B cell (primary cell): ENCODE results near the gene CD86. TPM values are rescaled to one million over a fixed set of nuclear protein-coding genes. Genes with fewer than 3 reads are reported as not detected.

Experiments
- ATAC-seq: fragments of 200-7000 bp; cut with Tn5 transposase; one replicate; pipeline ENCODE4 v1.10.0; 2021; ENCODE audit warnings: low read depth, mild to moderate bottlenecking, moderate number of reproducible peaks, moderate library complexity
- CTCF ChIA-PET: fragments of 350-600 bp; sonication (Branson Sonifier 250); formaldehyde crosslinking; loops from one replicate; lab custom pipeline; 2021; ENCODE audit warnings: antibody characterized with exemption, inconsistent platforms; lab: Charles Lee
- POLR2A ChIA-PET: fragments of 350-600 bp; sonication (Branson Sonifier 250); formaldehyde crosslinking; loops from one replicate; lab custom pipeline; 2021; ENCODE audit warnings: antibody characterized with exemption; lab: Charles Lee
- DNase-seq: peaks from one replicate; pipeline ENCODE4 v3.0.0; 2013
- H2AFZ ChIP-seq: 2 replicates; pipeline ENCODE4 v1.6.1; 2012; ENCODE audit warnings: mild to moderate bottlenecking, low read depth, low read length; ENCODE audit not compliant: insufficient read depth, poor library complexity, severe bottlenecking
- H3K27ac ChIP-seq, 2 donors: 1 replicate in 1 of 2; 2 replicates in 1 of 2; pipeline ENCODE4 v1.5.1; 2012 to 2013; ENCODE audit warnings: low read length in 2 of 2, mild to moderate bottlenecking in 2 of 2, moderate library complexity in 1 of 2
- H3K27me3 ChIP-seq, 4 experiments: fragments of 200-600 bp in 1 of 4; sonication (generic) in 1 of 4; replicated peaks in 1 of 4; 1 replicate in 2 of 4; 2 replicates in 2 of 4; pipeline versions ENCODE4 v1.6.1 to v1.7.0; 2013 to 2016; ENCODE audit warnings: low read length in 3 of 4, mild to moderate bottlenecking in 2 of 4, mixed read lengths in 1 of 4, moderate library complexity in 1 of 4; ENCODE audit not compliant: insufficient read depth in 4 of 4, control insufficient read depth in 3 of 4; ENCODE audit errors: control extremely low read depth in 1 of 4
- H3K36me3 ChIP-seq, 2 experiments: replicated peaks in 1 of 2; 1 replicate in 1 of 2; 2 replicates in 1 of 2; pipeline versions ENCODE4 v1.6.1 to v1.7.1; 2013; ENCODE audit warnings: low read length in 1 of 2; ENCODE audit not compliant: insufficient read depth in 2 of 2, control insufficient read depth in 1 of 2; ENCODE audit errors: control extremely low read depth in 1 of 2, extremely low read depth in 1 of 2
- H3K4me1 ChIP-seq, 2 donors: fragments of 200-600 bp in 1 of 2; sonication (generic) in 1 of 2; 1 replicate in 1 of 2; 2 replicates in 1 of 2; pipeline versions ENCODE4 v1.5.1 to v1.6.1; 2013 to 2017; ENCODE audit warnings: low read length in 2 of 2; ENCODE audit not compliant: control insufficient read depth in 2 of 2, insufficient read depth in 2 of 2
- H3K4me2 ChIP-seq: replicated peaks from 2 replicates; pipeline ENCODE3; 2012; ENCODE audit warnings: mild to moderate bottlenecking, low read depth, low read length; ENCODE audit not compliant: poor library complexity, severe bottlenecking
- H3K4me3 ChIP-seq, 5 experiments: fragments of 200-600 bp in 1 of 5; sonication (generic) in 1 of 5; 1 replicate in 3 of 5; 2 replicates in 2 of 5; pipeline versions ENCODE4 v1.5.1 to v1.7.0; 2011 to 2016; ENCODE audit warnings: low read length in 4 of 5, mild to moderate bottlenecking in 4 of 5, low read depth in 2 of 5, control low read depth in 1 of 5, moderate library complexity in 1 of 5; ENCODE audit not compliant: insufficient read depth in 1 of 5; ENCODE audit errors: control extremely low read depth in 1 of 5, extremely low read depth in 1 of 5
- H3K79me2 ChIP-seq: fragments of 200-600 bp; sonication (generic); one replicate; pipeline ENCODE4 v1.6.0; 2016; ENCODE audit warnings: low read length; ENCODE audit not compliant: control insufficient read depth, insufficient read depth
- H3K9ac ChIP-seq: fragments of 200-600 bp; sonication (generic); 2 replicates; pipeline ENCODE4 v1.6.1; 2017; ENCODE audit warnings: mild to moderate bottlenecking, low read length, moderate library complexity
- H3K9me3 ChIP-seq, 3 donors: one replicate each; pipeline versions ENCODE4 v1.6.1 to v1.7.1; 2013; ENCODE audit warnings: low read length in 2 of 3; ENCODE audit not compliant: control insufficient read depth in 2 of 3, insufficient read depth in 1 of 3; ENCODE audit errors: control extremely low read depth in 1 of 3
- H4K20me1 ChIP-seq: 2 replicates; pipeline ENCODE4 v1.6.0; 2012; ENCODE audit warnings: mild to moderate bottlenecking, low read length; ENCODE audit not compliant: insufficient read depth, control insufficient read depth, poor library complexity, severe bottlenecking
- H3K27ac Mint-ChIP-seq: one replicate; pipeline ENCODE4 v1.8.0; 2021; ENCODE audit warnings: mixed read lengths
- H3K27me3 Mint-ChIP-seq: one replicate; pipeline ENCODE4 v1.8.0; 2021; ENCODE audit warnings: mixed read lengths
- H3K4me1 Mint-ChIP-seq: one replicate; pipeline ENCODE4 v1.8.0; 2021; ENCODE audit warnings: mixed read lengths
- H3K4me3 Mint-ChIP-seq: one replicate; pipeline ENCODE4 v1.8.0; 2021; ENCODE audit warnings: mixed read lengths
- H3K9me3 Mint-ChIP-seq: one replicate; pipeline ENCODE4 v1.8.0; 2022; ENCODE audit warnings: mixed read lengths; ENCODE audit not compliant: insufficient read depth
- CTCF ChIP-seq: fragments of 200-600 bp; IDR thresholded peaks from one replicate; pipeline ENCODE4 v1.8.0; 2022; ENCODE audit warnings: antibody characterized with exemption, mild to moderate bottlenecking
- EZH2 ChIP-seq: IDR thresholded peaks from 2 replicates; pipeline ENCODE4 v1.6.1; 2012; ENCODE audit warnings: borderline replicate concordance, low read depth, mild to moderate bottlenecking, moderate library complexity, low read length; ENCODE audit not compliant: insufficient read depth, poor library complexity, severe bottlenecking
- WGBS: methylation state at CpG from one replicate; pipeline ENCODE4 v1.1.5; 2013; ENCODE audit warnings: missing lambda C conversion rate; ENCODE audit not compliant: insufficient coverage; 5-methylcytosine and 5-hydroxymethylcytosine counted together
- intact Hi-C: fragments of 100-400 bp; cut with micrococcal nuclease; formaldehyde crosslinking; loops from one replicate; pipeline ENCODE4 v1.10.0; 2022
- polyA plus RNA-seq: library from polyadenylated mRNA; depleted of rRNA; stranded (reverse); fragments of >200 nt; gene quantifications from 2 replicates; pipeline ENCODE4 v1.2.3, GENCODE V29; 2012
- total RNA-seq, 2 donors: library from RNA; stranded (reverse); fragments of 120-200 nt in 1 of 2; gene quantifications; 1 replicate in 1 of 2; 2 replicates in 1 of 2; pipeline versions ENCODE4 v1.2.3 to v1.2.4, GENCODE V29; 2013 to 2022

Gene CD86
- total and polyA plus RNA-seq, 2 donors (not counting 1 experiment from before 2014, with no cell fraction given), result 31.5 to 38.2 TPM

DNA sequence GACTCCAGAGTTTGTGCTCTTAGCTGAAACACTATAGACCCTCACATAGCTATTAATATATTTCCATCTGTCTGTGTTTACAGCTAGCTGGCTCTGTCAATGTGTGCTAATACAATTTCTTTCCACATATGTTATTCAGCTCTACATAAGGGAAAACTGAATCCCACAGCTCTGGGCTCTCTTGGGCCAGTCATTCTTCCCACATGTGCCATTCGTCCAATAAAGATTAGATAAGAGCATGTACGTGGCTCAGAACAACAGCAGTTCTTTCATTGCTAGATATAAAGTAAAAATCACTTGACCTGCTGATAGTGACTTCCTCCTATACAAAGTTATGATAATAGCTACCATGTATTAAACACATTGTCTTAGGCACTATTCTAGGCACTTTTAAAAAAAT is 30.4 kb upstream of the CD86 start:
- Histone ChIP-seq H3K4me2 (peak overlapping the region; percentile 42), H2AFZ (no peak overlapping the region), H3K9ac (no peak overlapping the region), H3K36me3 (no peaks in the 10 kb centered on the region), H3K27me3 (no peaks in the 10 kb centered on the region), H3K27ac (peak overlapping the region in 1 of 2 donors; percentile 17), H3K9me3 (peaks cover 0 to 7% (median 0%) of the 10 kb centered on the region in 3 donors), H4K20me1 (no peaks in the 10 kb centered on the region), H3K79me2 (no peaks in the 10 kb centered on the region), H3K4me3 (peak overlapping the region in 1 of 5 experiments; percentile 1), H3K4me1 (peaks cover 28 to 34% of the 10 kb centered on the region in 2 donors)
- ATAC-seq (no peak), DNase-seq (no peak)
- Mint-ChIP-seq H3K27me3 (no peaks in the 10 kb centered on the region), H3K27ac (peak overlapping the region; percentile 24), H3K4me3 (peak overlapping the region; percentile 2), H3K9me3 (no peaks in the 10 kb centered on the region), H3K4me1 (peaks cover 41% of the 10 kb centered on the region)
- ChIA-PET CTCF (interaction anchor here (0.7 to 2.3 kb wide), 8 partner anchors 9 to 275 kb away, joined by 3 to 8 read pairs (median 4); no protein-coding TSS in a partner anchor), POLR2A (interaction anchor here (1.2 to 1.3 kb wide), 2 partner anchors 16 to 53 kb away, joined by 4 to 6 read pairs; no protein-coding TSS in a partner anchor)
- no peak for TF ChIP-seq EZH2
- TF ChIP-seq CTCF, result no peak
- no CpG with 5 or more reads among the region's 2 CpGs for WGBS
- intact Hi-C loops, result no loop called here

- intact Hi-C loops, result no loop called here
- Histone ChIP-seq H3K27me3 (no peaks in the 10 kb centered on the region), H3K4me3 (peak overlapping the region in 1 of 5 experiments; percentile 1), H4K20me1 (no peaks in the 10 kb centered on the region), H3K36me3 (no peaks in the 10 kb centered on the region), H3K9ac (no peak overlapping the region), H2AFZ (no peak overlapping the region), H3K4me1 (peaks cover 30 to 36% of the 10 kb centered on the region in 2 donors), H3K9me3 (peaks cover 0 to 7% (median 0%) of the 10 kb centered on the region in 3 donors), H3K79me2 (no peaks in the 10 kb centered on the region), H3K27ac (peak overlapping the region in 1 of 2 donors; percentile 17), H3K4me2 (peak overlapping the region; percentile 42)
- peaks cover 42% of the 10 kb centered on the region for H3K4me1 Mint-ChIP-seq
- no peak overlapping the region for H3K27ac Mint-ChIP-seq
- no peaks in the 10 kb centered on the region for H3K9me3 Mint-ChIP-seq
- peak overlapping the region; percentile 2 for H3K4me3 Mint-ChIP-seq
- ChIA-PET CTCF (interaction anchor here (0.7 to 2.3 kb wide), 9 partner anchors 10 to 275 kb away, joined by 3 to 8 read pairs (median 4); no protein-coding TSS in a partner anchor), POLR2A (interaction anchor here (1.2 to 1.3 kb wide), 2 partner anchors 16 to 52 kb away, joined by 4 to 6 read pairs; no protein-coding TSS in a partner anchor)
- H3K27me3 Mint-ChIP-seq, result no peaks in the 10 kb centered on the region
- peak; percentile 39 for DNase-seq
- ATAC-seq, result peak; percentile 71
- no peak for TF ChIP-seq EZH2
- TF ChIP-seq CTCF, result no peak
Measured at GRCh38 chr3:122025296-122025695, 29.9 kb upstream of the CD86 start.
